GM20431 (cell line): ENCODE results near the gene OR2AJ1.
"Not testable (repeated sequence)": the region's sequence is repeated elsewhere in the genome, so short reads cannot be mapped to it uniquely, and the experiment has no call there.

Experiments
- in situ Hi-C: fragments of 300-500 bp; cut with MseI, MboI; formaldehyde crosslinking; loops from one replicate; pipeline ENCODE4 v1.15.0; 2020; ENCODE audit warnings: low sequenced_read_pairs; ENCODE audit not compliant: unreplicated experiment

The OR2AJ1 gene

GRCh38 chr1:247924868-247925267 is at the start of gene OR2AJ1:
Gene OR2AJ1 (plus strand): TSS chr1:247924889. CDS start chr1:247933769, 8,880 bp downstream.
- in situ Hi-C loops, result no loop called here

GRCh38 chr1:247883346-247883745 is 41.3 kb upstream of the OR2AJ1 start:
- in situ Hi-C loops, result no loop called here

GRCh38 chr1:247884797-247885413 is 39.8 kb upstream of the OR2AJ1 start:
- in situ Hi-C loops, result no loop called here

GRCh38 chr1:247895163-247895637 is 29.5 kb upstream of the OR2AJ1 start, which contains the start of gene OR2W3:
Gene OR2W3 (plus strand): TSS chr1:247895587. CDS start chr1:247895587, 0 bp downstream.
- in situ Hi-C loops, result no loop called here

GRCh38 chr1:247895976-247896375 is 28.7 kb upstream of the OR2AJ1 start:
- in situ Hi-C loops, result no loop called here

GRCh38 chr1:247904122-247904521 is 20.6 kb upstream of the OR2AJ1 start:
- in situ Hi-C loops, result no loop called here

- in situ Hi-C loops, result no loop called here
Observed at GRCh38 chr1:247905181-247905580, 19.5 kb upstream of the OR2AJ1 start.

- in situ Hi-C loops, result no loop called here
Observed at GRCh38 chr1:247905910-247906503, 18.7 kb upstream of the OR2AJ1 start.

GRCh38 chr1:247906504-247907047 is 18.1 kb upstream of the OR2AJ1 start:
- in situ Hi-C loops, result no loop called here

- in situ Hi-C loops, result no loop called here
Observed at GRCh38 chr1:247908766-247909165, 15.9 kb upstream of the OR2AJ1 start.

GRCh38 chr1:247913786-247914185 is 10.9 kb upstream of the OR2AJ1 start:
- in situ Hi-C loops, result no loop called here

- in situ Hi-C loops, result no loop called here
Observed at GRCh38 chr1:247914941-247915662, 9.6 kb upstream of the OR2AJ1 start.

- in situ Hi-C loops, result no loop called here
Observed at GRCh38 chr1:247919952-247920351, 4.7 kb upstream of the OR2AJ1 start, which contains the start of gene OR2T8. Gene OR2T8 (plus strand): TSS chr1:247920252. CDS start chr1:247921018, 766 bp downstream.

GRCh38 chr1:247923941-247924340 is 748 bp upstream of the OR2AJ1 start:
- in situ Hi-C loops, result no loop called here

- in situ Hi-C loops, result no loop called here
Observed at GRCh38 chr1:247933989-247934388, 9.3 kb downstream of the OR2AJ1 start.

- in situ Hi-C loops, result no loop called here
Observed at GRCh38 chr1:247935781-247936180, 11.1 kb downstream of the OR2AJ1 start.

- in situ Hi-C loops, result no loop called here
Observed at GRCh38 chr1:247936415-247936814, 11.7 kb downstream of the OR2AJ1 start.

- in situ Hi-C loops, result not testable (repeated sequence)
Observed at GRCh38 chr1:247936965-247937734, 12.5 kb downstream of the OR2AJ1 start.

GRCh38 chr1:247942624-247943023 is 17.9 kb downstream of the OR2AJ1 start:
- in situ Hi-C loops, result no loop called here

GRCh38 chr1:247948558-247948957 is 23.9 kb downstream of the OR2AJ1 start, which contains the start of gene OR2L8:
Gene OR2L8 (plus strand): TSS chr1:247948858. CDS start chr1:247948858, 0 bp downstream.
- in situ Hi-C loops, result no loop called here
